ENCODE data around the gene SMYD1. TPM values are rescaled to one million over a fixed set of nuclear protein-coding genes. Genes with fewer than 3 reads are reported as not detected.

SMYD1 gene
- total RNA-seq, 1 experiment from 2014 or later = not detected

DNA sequence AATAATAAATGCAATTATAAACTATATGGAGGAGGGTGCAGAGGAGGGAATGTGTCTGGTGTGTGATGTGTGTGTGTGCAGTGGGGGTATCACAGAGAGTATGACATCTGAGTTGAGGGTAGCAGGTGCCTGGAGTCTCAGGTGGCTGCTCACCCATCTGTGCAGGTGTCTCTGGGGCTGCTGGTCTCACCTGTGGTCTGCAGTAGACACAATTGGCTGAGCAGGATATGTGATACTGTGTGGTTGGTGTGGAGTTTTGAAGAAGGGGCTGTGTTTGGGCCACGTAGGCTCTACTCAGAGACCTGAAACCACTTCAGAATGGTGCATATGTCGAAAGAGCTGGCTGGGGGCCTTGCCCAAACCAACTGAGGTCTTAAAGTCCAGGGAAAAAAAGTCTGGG, 43.2 kb downstream of the SMYD1 start:
- BruUV-seq (replicated peaks) = no TSS peak
- Mint-ChIP-seq H3K27ac (ENCODE audit: unreplicated experiment) (no peak overlapping the region), H3K9me3 (ENCODE audit: low read depth, unreplicated experiment) (no peaks in the 10 kb centered on the region), H3K27me3 (ENCODE audit: unreplicated experiment) (peaks cover 12% of the 10 kb centered on the region), H3K36me3 (ENCODE audit: insufficient read depth, unreplicated experiment) (no peaks in the 10 kb centered on the region), H3K4me1 (ENCODE audit: low read depth, unreplicated experiment) (no peaks in the 10 kb centered on the region), H3K4me3 (ENCODE audit: low read depth, unreplicated experiment) (no peak overlapping the region)
- TF ChIP-seq, protein P1, sequence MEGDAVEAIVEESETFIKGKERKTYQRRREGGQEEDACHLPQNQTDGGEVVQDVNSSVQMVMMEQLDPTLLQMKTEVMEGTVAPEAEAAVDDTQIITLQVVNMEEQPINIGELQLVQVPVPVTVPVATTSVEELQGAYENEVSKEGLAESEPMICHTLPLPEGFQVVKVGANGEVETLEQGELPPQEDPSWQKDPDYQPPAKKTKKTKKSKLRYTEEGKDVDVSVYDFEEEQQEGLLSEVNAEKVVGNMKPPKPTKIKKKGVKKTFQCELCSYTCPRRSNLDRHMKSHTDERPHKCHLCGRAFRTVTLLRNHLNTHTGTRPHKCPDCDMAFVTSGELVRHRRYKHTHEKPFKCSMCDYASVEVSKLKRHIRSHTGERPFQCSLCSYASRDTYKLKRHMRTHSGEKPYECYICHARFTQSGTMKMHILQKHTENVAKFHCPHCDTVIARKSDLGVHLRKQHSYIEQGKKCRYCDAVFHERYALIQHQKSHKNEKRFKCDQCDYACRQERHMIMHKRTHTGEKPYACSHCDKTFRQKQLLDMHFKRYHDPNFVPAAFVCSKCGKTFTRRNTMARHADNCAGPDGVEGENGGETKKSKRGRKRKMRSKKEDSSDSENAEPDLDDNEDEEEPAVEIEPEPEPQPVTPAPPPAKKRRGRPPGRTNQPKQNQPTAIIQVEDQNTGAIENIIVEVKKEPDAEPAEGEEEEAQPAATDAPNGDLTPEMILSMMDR (IDR thresholded peaks at IDR 0.05; ENCODE audit: unreplicated experiment) = no peak
- intact Hi-C loops (cut with micrococcal nuclease; ENCODE audit: unreplicated experiment) = no loop called here
- CTCF ChIA-PET = no interaction called here
- no peak for DNase-seq

DNA sequence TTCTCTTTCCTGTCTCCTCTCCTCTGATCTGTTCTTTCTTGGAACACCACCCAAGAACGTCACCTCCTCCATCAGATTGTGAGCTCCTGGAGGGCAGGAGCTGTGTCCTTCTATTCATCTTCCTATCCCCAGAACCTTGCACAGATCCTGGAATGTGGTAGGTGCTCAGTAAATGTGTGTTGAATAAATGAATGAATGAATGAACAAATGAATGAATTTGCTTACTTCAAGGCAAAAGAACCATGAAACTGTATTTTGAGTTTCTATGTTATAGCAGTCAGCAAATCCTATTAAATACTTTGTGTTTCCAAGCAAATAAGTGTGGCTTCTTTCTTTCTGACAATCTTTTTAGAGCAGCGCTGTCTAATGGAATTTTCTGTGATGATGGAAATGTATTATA, 45.4 kb downstream of the SMYD1 start:
- no peak overlapping the region for H3K4me3 Mint-ChIP-seq (ENCODE audit: low read depth, unreplicated experiment)
- H3K27me3 Mint-ChIP-seq (ENCODE audit: unreplicated experiment) = peaks cover 28% of the 10 kb centered on the region
- DNase-seq = no peak
- CTCF ChIA-PET = no interaction called here
- no TSS peak for BruUV-seq (replicated peaks)
- TF ChIP-seq, protein P1 (IDR thresholded peaks at IDR 0.05; ENCODE audit: unreplicated experiment) = no peak
- H3K36me3 Mint-ChIP-seq (ENCODE audit: insufficient read depth, unreplicated experiment) = no peaks in the 10 kb centered on the region
- H3K9me3 Mint-ChIP-seq (ENCODE audit: low read depth, unreplicated experiment) = no peaks in the 10 kb centered on the region
- no peak overlapping the region for H3K27ac Mint-ChIP-seq (ENCODE audit: unreplicated experiment)
- intact Hi-C loops (cut with micrococcal nuclease; ENCODE audit: unreplicated experiment) = no loop called here
- H3K4me1 Mint-ChIP-seq (ENCODE audit: low read depth, unreplicated experiment) = no peaks in the 10 kb centered on the region

DNA sequence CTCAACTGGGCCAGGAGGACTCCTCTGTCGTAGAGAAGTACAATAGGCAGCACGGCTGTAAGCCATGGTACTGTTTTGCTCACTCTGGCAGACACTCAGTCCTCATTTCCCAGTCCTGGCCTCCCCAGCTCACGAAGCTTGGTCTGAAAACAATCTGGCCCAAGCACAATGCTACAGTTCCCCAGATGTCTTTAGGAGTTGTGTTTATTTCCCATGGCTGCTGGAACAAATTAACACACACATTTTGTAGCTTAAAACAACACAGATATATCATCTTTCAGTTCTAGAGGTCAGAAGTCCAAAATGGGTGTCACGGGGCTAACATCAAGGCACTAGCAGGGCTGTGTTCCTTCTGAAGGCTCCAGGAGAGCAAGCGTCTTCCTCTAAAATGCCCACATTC, 47.3 kb downstream of the SMYD1 start:
- DNase-seq = no peak
- Mint-ChIP-seq H3K27me3 (ENCODE audit: unreplicated experiment) (peaks cover 42% of the 10 kb centered on the region), H3K4me1 (ENCODE audit: low read depth, unreplicated experiment) (no peaks in the 10 kb centered on the region), H3K9me3 (ENCODE audit: low read depth, unreplicated experiment) (no peaks in the 10 kb centered on the region), H3K36me3 (ENCODE audit: insufficient read depth, unreplicated experiment) (no peaks in the 10 kb centered on the region), H3K27ac (ENCODE audit: unreplicated experiment) (no peak overlapping the region), H3K4me3 (ENCODE audit: low read depth, unreplicated experiment) (no peak overlapping the region)
- BruUV-seq (replicated peaks) = no TSS peak
- intact Hi-C loops (cut with micrococcal nuclease; ENCODE audit: unreplicated experiment) = no loop called here
- CTCF ChIA-PET = no interaction called here
- TF ChIP-seq, protein P1 (IDR thresholded peaks at IDR 0.05; ENCODE audit: unreplicated experiment) = no peak

DNA sequence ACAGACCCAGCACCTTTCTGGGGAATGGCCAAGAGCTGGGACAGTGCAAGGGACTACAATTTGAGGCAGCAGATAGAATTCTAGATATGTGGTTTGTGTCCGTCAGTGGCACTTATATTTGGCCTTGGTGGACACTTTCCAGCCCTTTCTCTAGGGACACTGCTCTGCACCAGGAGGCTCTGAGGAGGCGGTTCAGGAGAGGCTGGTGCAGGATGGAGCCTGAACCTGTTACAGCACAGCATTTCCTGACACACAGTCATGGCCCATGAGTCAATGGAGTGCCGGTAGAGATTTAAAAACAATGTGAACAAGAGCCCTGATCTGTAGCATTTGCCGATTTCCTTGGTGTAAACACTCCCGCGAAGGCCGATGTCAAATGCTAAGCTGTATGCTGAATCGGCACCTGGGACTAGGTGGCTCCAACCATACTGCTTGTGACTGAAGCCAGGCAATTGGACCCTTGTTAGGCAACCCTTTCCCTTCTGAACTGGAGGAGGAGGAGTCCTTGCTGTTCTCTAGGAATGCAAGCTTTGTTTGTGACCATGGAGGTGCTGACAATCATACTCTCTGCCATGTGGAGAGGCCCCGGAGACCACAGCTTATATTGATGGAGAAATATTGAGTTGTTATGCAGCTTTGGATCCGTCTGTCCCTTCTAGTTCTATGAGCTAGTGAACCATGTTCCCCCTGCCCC, 48.3 kb downstream of the SMYD1 start:
- TF ChIP-seq, protein P1 (IDR thresholded peaks at IDR 0.05; ENCODE audit: unreplicated experiment) = no peak
- Mint-ChIP-seq H3K9me3 (ENCODE audit: low read depth, unreplicated experiment) (no peaks in the 10 kb centered on the region), H3K4me1 (ENCODE audit: low read depth, unreplicated experiment) (no peaks in the 10 kb centered on the region), H3K27me3 (ENCODE audit: unreplicated experiment) (peaks cover 43% of the 10 kb centered on the region), H3K4me3 (ENCODE audit: low read depth, unreplicated experiment) (no peak overlapping the region), H3K27ac (ENCODE audit: unreplicated experiment) (no peak overlapping the region), H3K36me3 (ENCODE audit: insufficient read depth, unreplicated experiment) (no peaks in the 10 kb centered on the region)
- intact Hi-C loops (cut with micrococcal nuclease; ENCODE audit: unreplicated experiment) = no loop called here
- no peak for DNase-seq
- CTCF ChIA-PET = no interaction called here
- BruUV-seq (replicated peaks) = no TSS peak
